ENCODE results near the gene KCNMA1.

DNA sequence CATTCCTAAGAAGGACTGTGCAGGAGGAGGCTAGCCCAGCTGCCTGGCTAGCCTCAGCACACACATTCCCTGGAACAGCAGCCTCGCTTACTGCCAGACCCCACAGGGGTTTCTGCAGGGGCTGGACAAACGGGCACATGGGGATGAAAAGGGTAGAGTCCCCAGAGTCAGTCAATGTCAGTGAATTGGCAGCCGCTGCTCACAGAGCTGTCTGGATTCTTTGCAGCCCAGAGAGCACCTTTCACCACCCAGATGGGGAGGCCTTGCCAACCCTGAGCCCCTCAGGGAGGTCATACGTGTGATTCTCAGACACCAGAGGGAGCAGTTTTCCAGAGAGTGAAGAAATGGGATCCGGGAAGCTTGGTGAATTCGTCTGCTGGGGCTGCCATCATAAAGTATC, 143.3 kb downstream of the KCNMA1 start:
- TF ChIP-seq POLR2A (IDR thresholded peaks at IDR 0.05; ENCODE audit: extremely low read depth, insufficient read length): no peak
- TF ChIP-seq, protein P1, sequence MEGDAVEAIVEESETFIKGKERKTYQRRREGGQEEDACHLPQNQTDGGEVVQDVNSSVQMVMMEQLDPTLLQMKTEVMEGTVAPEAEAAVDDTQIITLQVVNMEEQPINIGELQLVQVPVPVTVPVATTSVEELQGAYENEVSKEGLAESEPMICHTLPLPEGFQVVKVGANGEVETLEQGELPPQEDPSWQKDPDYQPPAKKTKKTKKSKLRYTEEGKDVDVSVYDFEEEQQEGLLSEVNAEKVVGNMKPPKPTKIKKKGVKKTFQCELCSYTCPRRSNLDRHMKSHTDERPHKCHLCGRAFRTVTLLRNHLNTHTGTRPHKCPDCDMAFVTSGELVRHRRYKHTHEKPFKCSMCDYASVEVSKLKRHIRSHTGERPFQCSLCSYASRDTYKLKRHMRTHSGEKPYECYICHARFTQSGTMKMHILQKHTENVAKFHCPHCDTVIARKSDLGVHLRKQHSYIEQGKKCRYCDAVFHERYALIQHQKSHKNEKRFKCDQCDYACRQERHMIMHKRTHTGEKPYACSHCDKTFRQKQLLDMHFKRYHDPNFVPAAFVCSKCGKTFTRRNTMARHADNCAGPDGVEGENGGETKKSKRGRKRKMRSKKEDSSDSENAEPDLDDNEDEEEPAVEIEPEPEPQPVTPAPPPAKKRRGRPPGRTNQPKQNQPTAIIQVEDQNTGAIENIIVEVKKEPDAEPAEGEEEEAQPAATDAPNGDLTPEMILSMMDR (IDR thresholded peaks at IDR 0.05; ENCODE audit: low read depth, low read length): no peak

All from NB4 (cell line).